HG02981 (cell line): ENCODE measurements around the gene MSANTD1.

Experiments used
- ATAC-seq: cut with Tn5 transposase; IDR thresholded peaks from one replicate; pipeline ENCODE4 v1.9.1; 2021; ENCODE audit warnings: mild to moderate bottlenecking, moderate library complexity; ENCODE audit not compliant: unreplicated experiment

MSANTD1 gene

DNA sequence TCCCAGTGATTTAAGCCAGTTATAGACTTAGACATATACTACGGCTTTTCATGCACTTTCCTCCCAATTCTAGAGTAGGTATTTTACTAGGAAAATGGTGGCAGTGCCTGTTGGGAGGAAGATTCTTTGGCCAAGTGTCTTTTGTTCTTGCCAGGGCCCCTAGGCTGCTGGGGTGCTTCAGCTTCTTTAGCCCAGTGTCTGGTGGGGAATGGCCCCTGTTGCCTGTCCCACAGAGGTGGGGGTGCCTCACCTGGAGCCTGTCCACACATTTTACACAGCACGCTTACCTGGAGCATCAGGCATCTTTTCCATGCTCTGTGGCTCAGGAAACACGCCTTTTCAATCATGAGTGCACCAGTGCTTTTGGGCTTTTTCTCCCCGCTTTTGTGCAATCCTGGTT, 33.2 kb upstream of the MSANTD1 start:
- no peak for ATAC-seq

- no peak for ATAC-seq
These were observed 31.7 kb upstream of the MSANTD1 start for GRCh38 chr4:3217266-3217665.

- ATAC-seq: no peak
These were observed 31.2 kb upstream of the MSANTD1 start for GRCh38 chr4:3217771-3218170.

GRCh38 chr4:3218824-3219760, 29.9 kb upstream of the MSANTD1 start:
- no peak for ATAC-seq

GRCh38 chr4:3219761-3220475, 29.0 kb upstream of the MSANTD1 start:
- no peak for ATAC-seq

GRCh38 chr4:3220476-3221183, 28.3 kb upstream of the MSANTD1 start:
- no peak for ATAC-seq

DNA sequence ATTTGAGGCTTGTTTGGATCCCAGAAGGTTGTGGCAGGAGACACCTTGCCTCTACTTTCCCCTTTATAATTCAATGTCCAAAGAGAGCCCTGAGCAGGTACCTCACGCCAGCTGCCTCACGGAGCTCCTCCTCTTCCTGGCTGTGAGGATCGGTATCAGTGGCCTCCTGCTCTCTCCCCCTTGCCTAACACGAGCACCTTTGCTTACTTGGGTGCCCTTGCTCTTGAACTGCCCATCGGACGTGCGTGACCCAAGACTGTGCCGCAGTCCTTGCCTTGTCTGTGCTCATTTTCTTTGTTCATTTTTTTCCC, 27.8 kb upstream of the MSANTD1 start:
- ATAC-seq: no peak

- no peak for ATAC-seq
These were observed 27.0 kb upstream of the MSANTD1 start for GRCh38 chr4:3221996-3222395.

- no peak for ATAC-seq
These were observed 25.6 kb upstream of the MSANTD1 start for GRCh38 chr4:3223346-3223745.

DNA sequence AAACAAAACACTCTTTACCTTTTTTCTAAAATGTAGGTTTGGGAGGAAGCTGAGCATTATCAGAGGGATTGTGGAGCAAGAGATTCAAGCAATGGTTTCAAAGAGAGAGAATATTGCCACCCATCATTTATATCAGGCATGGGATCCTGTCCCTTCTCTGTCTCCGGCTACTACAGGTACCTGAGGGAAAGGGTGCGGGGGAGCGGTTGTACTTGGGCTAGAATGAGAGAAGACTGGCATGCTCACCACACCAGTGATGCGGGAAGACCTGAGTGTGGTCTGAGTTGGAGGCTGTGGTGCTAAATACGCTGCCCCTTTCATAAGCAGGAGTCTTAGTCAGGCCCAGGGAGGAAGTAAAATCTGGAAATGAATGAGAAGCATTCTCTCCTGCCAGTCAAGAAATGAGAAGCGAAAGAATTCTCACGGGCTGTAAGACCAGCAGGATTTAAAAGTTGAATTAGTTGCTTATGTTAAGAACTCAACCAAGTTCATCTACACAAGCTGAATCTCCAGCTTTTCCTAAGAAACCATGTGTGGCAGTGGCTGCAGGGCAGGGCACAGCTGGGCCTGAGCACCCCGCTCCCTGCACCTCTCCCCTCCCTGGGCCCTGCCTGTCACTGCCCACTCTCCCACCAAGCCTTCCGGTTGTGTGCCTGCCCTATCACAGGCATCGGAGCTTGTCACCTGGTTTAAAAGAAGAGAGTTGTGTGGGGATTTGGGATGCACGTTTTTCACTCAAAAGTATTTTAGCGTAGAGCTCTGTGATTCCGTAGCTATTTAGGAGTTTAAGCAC, 24.8 kb upstream of the MSANTD1 start:
- ATAC-seq: no peak

DNA sequence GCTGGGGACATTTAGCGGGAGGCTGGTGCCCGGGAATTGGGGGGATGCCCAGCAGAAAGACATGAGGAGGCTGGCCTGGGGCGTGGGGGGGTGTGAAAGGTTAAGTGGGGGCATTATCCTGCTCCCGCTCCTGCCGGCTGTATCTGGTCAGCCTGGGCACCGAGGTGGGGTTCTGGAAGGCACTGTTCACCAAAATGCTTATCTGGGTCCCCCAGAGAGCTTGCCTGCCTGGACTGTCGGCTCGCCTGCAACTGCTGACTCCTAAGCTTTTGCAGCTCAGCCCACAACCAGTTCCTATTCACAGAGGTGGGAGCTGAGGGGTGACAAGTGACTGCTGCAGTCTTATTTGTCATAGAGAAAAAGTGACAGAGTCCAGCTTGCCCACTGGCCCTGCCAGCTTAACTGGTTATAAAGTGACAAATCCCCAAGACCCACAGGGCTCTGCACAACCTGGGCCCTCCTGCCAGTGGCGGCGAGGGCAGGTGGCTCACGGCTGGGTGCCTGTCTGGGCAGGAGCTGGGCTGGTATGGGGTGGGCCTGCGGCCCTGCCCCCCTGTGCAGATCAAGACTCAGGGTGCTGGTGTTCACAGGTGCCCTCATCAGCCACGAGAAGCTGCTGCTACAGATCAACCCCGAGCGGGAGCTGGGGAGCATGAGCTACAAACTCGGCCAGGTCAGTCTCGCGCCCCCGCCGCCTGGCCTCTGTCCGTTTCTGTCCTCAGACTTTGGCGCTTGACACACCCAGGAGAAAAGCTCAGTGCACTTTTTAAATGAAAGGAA, 23.7 kb upstream of the MSANTD1 start:
- no peak for ATAC-seq

- ATAC-seq: no peak
These were observed 23.0 kb upstream of the MSANTD1 start for GRCh38 chr4:3225936-3226335.

DNA sequence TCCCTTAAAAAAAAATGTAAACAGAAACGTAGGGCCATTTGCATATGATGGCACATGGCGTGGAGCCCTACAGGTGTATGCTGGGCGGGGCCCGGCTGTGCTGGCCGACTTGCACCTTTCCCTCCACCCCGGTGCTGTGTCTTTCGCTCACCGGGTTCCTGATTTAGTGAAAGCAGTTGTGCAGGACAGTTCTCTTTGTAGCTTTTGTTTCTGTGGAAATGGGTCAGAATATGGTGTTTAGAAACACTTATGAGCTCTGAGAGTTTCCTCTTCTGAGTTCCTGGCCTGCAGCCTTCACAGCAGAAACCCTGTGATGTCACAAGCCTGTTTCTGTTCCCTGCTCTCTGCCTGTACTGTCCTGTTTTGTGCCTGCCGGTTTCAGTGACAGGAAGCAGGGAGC, 22.5 kb upstream of the MSANTD1 start:
- ATAC-seq: no peak

GRCh38 chr4:3226944-3227343, 22.0 kb upstream of the MSANTD1 start:
- no peak for ATAC-seq

DNA sequence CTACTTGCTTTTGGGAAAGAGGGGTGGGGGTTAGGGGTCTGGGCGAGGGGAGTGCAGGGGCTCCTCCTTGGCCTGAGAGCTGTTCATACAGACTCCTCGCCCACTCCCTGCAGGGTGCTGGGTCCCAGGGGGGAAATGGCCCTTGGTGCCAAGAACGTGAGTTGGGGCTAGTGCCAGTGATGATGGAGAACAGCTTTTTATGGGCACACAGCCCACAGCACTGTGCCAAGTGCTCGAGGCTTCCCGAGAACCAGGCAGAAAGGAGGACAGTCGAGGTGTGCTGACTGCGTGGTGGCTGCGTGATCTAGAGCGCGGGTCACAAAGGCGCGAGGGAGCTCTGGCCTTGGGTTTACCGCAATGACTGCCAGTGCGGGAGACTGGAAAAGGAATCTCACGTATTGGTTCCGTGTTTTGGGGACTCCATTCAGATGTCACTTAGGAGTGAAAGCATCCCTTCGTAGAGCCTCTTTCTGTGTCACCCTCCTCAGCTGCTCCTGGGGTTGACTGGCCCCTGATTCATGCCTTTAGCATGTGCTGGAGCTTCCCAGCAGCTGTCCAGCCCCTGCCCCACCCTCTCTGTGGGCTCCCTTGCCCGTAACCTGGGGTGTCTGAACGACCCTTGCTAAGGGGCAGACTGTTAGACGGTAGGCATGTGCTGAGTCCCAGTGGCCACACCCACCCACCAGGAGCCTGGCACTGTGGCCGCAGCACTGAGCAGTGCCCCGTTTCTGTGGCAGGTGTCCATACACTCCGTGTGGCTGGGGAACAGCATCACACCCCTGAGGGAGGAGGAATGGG, 20.9 kb upstream of the MSANTD1 start:
- ATAC-seq: no peak

DNA sequence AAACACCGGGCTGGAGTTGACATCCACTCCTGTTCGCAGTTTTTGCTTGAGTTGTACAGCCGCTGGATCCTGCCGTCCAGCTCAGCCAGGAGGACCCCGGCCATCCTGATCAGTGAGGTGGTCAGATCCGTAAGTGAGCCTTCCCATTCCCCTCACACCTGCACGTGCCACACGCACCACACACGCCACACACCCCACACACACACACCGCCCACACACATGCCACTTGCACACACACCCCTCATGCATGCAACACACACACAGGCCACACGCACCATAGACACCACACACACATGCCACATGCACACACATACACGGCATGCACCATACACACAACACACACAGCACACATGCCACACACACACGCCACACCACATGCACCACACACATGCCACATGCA, 20.1 kb upstream of the MSANTD1 start:
- ATAC-seq: no peak

- no peak for ATAC-seq
These were observed 19.6 kb upstream of the MSANTD1 start for GRCh38 chr4:3229328-3229727.

- ATAC-seq: no peak
These were observed 19.0 kb upstream of the MSANTD1 start for GRCh38 chr4:3229964-3230363.

DNA sequence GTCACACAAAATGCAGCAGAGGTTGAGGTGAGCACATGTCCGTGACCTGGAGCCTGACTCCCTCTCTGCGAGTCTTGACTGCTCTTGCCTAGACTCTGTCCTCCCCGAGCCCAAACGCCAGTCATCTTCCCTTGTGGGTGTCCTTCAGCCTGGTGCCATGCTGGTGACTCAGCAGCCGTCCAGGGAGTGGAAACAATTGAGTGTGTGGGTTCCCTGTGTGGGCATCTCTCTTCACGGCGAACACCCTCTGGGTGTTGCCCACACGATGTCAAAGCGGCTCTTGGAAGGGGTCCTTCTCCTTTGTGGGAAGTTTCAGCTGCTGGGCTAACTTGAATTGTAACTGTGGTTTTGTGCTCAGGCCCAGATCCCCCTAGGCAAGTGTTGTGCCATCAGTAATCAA, 17.5 kb upstream of the MSANTD1 start:
- ATAC-seq: no peak
